HepG2 (cell line): Measurements from ENCODE around the gene SYTL2. TPM values are rescaled to one million over a fixed set of nuclear protein-coding genes. Genes with fewer than 3 reads are reported as not detected.

ENCODE experiments used
- ATAC-seq: fragments of 200-7000 bp; cut with Tn5 transposase; 3 replicates; pipeline ENCODE4 v1.9.1; 2020; ENCODE audit warnings: mild to moderate bottlenecking, moderate library complexity
- BruUV-seq: library from RNA; stranded (reverse); fragments of 400-500 nt; replicated peaks from 2 replicates; lab custom pipeline; 2021; lab: Mats Ljungman, UMichigan
- CTCF ChIA-PET: fragments of 300-600 bp; formaldehyde crosslinking; extraction: SDS; loops from one replicate; lab custom pipeline; 2021; ENCODE audit warnings: low total read pairs, inconsistent platforms, low intra/inter-chr PET ratio; lab: Yijun Ruan, JAX
- POLR2A ChIA-PET: fragments of 350-600 bp; sonication (Branson Sonifier 250); formaldehyde crosslinking; loops from one replicate; lab custom pipeline; 2020; ENCODE audit warnings: antibody characterized with exemption, inconsistent platforms; lab: Yijun Ruan, JAX
- DNase-seq: peaks from one replicate; pipeline ENCODE4 v3.0.0-alpha.2; 2015; ENCODE audit warnings: low spot score
- FAIRE-seq: peaks from 3 replicates; lab custom pipeline; 2011; peaks lifted over from hg19 to GRCh38; lab: Jason Lieb, UNC
- H2AFZ ChIP-seq: one replicate; pipeline ENCODE4 v1.6.1; 2011; ENCODE audit warnings: low read length, inconsistent platforms
- H3K27ac ChIP-seq: fragments of 300-600 bp; 3 replicates; pipeline ENCODE4 v1.8.0; 2011; ENCODE audit warnings: mixed run types, mild to moderate bottlenecking, mixed read lengths, low read length, inconsistent platforms; ENCODE audit not compliant: insufficient read depth; ENCODE audit errors: extremely low read length
- H3K27me3 ChIP-seq, 2 experiments: fragments of 200-600 bp in 1 of 2; 2 replicates in 1 of 2; 3 replicates in 1 of 2; pipeline versions ENCODE4 v1.6.0 to v1.8.0; 2011; ENCODE audit warnings: low read length in 2 of 2, mild to moderate bottlenecking in 2 of 2, moderate library complexity in 2 of 2, inconsistent platforms in 1 of 2; ENCODE audit not compliant: insufficient read depth in 2 of 2, control insufficient read depth in 1 of 2
- H3K36me3 ChIP-seq, 2 experiments: fragments of 200-600 bp in 1 of 2; replicated peaks in 1 of 2; 2 replicates in 1 of 2; 3 replicates in 1 of 2; pipeline versions ENCODE4 v1.5.1 to v1.8.0; 2011; ENCODE audit warnings: low read length in 2 of 2, inconsistent platforms in 1 of 2; ENCODE audit not compliant: insufficient read depth in 2 of 2, control insufficient read depth in 1 of 2
- H3K4me1 ChIP-seq: 2 replicates; pipeline ENCODE4 v1.5.1; 2012; ENCODE audit warnings: low read length, inconsistent platforms; ENCODE audit not compliant: insufficient read depth
- H3K4me2 ChIP-seq: 2 replicates; pipeline ENCODE4 v1.6.0; 2011; ENCODE audit warnings: low read depth, low read length, inconsistent platforms
- H3K4me3 ChIP-seq, 3 experiments: fragments of 200-600 bp in 1 of 3; sonication (generic), shearing (Covaris generic) in 1 of 3; replicated peaks in 1 of 3; 2 replicates each; pipeline ENCODE4 v1.5.1; 2011 to 2016; ENCODE audit warnings: low read length in 3 of 3, inconsistent platforms in 2 of 3, low read depth in 2 of 3, mild to moderate bottlenecking in 2 of 3, control low read depth in 1 of 3, mixed read lengths in 1 of 3; ENCODE audit not compliant: insufficient read depth in 1 of 3
- H3K79me2 ChIP-seq: one replicate; pipeline ENCODE4 v1.6.1; 2011; ENCODE audit warnings: low read length, inconsistent platforms; ENCODE audit not compliant: insufficient read depth
- H3K9ac ChIP-seq: 2 replicates; pipeline ENCODE4 v1.6.0; 2011; ENCODE audit warnings: mild to moderate bottlenecking, low read depth, low read length, inconsistent platforms; ENCODE audit not compliant: insufficient read depth
- H3K9me3 ChIP-seq: 2 replicates; pipeline ENCODE4 v1.5.1; 2012; ENCODE audit warnings: mild to moderate bottlenecking, low read length
- H4K20me1 ChIP-seq: 2 replicates; pipeline ENCODE4 v1.6.0; 2011; ENCODE audit warnings: inconsistent platforms, mild to moderate bottlenecking, low read length, moderate library complexity; ENCODE audit not compliant: insufficient read depth
- CEBPB ChIP-seq: IDR thresholded peaks from 2 replicates; pipeline ENCODE4 v1.6.1; 2011; ENCODE audit warnings: low read depth, low read length, improper control_type of control experiment, borderline replicate concordance
- GPN1 ChIP-seq: sonication (generic); formaldehyde crosslinking; IDR thresholded peaks from 2 replicates; pipeline ENCODE4 v1.5.1; 2020; ENCODE audit warnings: missing genetic modification reagents, borderline replicate concordance
- HOMEZ ChIP-seq: IDR thresholded peaks from 2 replicates; pipeline ENCODE4 v1.6.1; 2016; ENCODE audit warnings: low read depth
- IRF2 ChIP-seq: IDR thresholded peaks from 2 replicates; pipeline ENCODE4 v1.6.1; 2018; ENCODE audit warnings: missing genetic modification reagents, missing compliant biosample characterization
- ISL2 ChIP-seq: sonication (generic); formaldehyde crosslinking; IDR thresholded peaks from 2 replicates; pipeline ENCODE4 v1.5.0; 2020; ENCODE audit warnings: missing genetic modification reagents
- KAT7 ChIP-seq: IDR thresholded peaks from 2 replicates; pipeline ENCODE4 v1.6.1; 2018; ENCODE audit warnings: borderline replicate concordance, missing compliant biosample characterization
- MLX ChIP-seq: IDR thresholded peaks from 2 replicates; pipeline ENCODE4 v1.6.1; 2016
- MTA3 ChIP-seq: sonication (generic); formaldehyde crosslinking; IDR thresholded peaks from 2 replicates; pipeline ENCODE4 v1.4.0; 2020; ENCODE audit warnings: missing genetic modification reagents
- NFE2L2 ChIP-seq: fragments of 150-350 bp; IDR thresholded peaks from 2 replicates; pipeline ENCODE4 v1.6.1; 2014; ENCODE audit warnings: low read length
- PCBP2 ChIP-seq: fragments of 200-400 bp; formaldehyde crosslinking; optimal IDR thresholded peaks from 2 replicates; pipeline ENCODE3; 2018; ENCODE audit warnings: low read length, low read depth; ENCODE audit not compliant: poor library complexity, severe bottlenecking
- SKI ChIP-seq: fragments of 450-650 bp; IDR thresholded peaks from one replicate; pipeline ENCODE4 v1.6.1; 2018; ENCODE audit warnings: mild to moderate bottlenecking; ENCODE audit not compliant: partially characterized antibody
- TEF ChIP-seq: sonication (generic); formaldehyde crosslinking; IDR thresholded peaks from 2 replicates; pipeline ENCODE4 v1.5.0; 2020; ENCODE audit warnings: missing genetic modification reagents
- ZBTB7B ChIP-seq: sonication (generic); formaldehyde crosslinking; IDR thresholded peaks from 2 replicates; pipeline ENCODE4 v1.4.0; 2020; ENCODE audit warnings: missing genetic modification reagents
- ZNF101 ChIP-seq: sonication (generic); formaldehyde crosslinking; IDR thresholded peaks from 2 replicates; pipeline ENCODE4 v1.4.0; 2020; ENCODE audit warnings: mild to moderate bottlenecking, low read depth, missing genetic modification reagents, borderline replicate concordance
- ZNF451 ChIP-seq: sonication (generic); formaldehyde crosslinking; IDR thresholded peaks from 2 replicates; pipeline ENCODE4 v1.5.0; 2020; ENCODE audit warnings: mild to moderate bottlenecking, missing genetic modification reagents
- ZNF460 ChIP-seq: sonication (generic); formaldehyde crosslinking; IDR thresholded peaks from 2 replicates; pipeline ENCODE4 v1.5.1; 2020; ENCODE audit warnings: missing genetic modification reagents, mild to moderate bottlenecking, borderline replicate concordance
- ZNF800 ChIP-seq: sonication (generic); formaldehyde crosslinking; IDR thresholded peaks from 2 replicates; pipeline ENCODE4 v1.4.0; 2020; ENCODE audit warnings: missing genetic modification reagents
- WGBS: methylation state at CpG from one replicate; pipeline ENCODE4 v1.1.6; 2017; ENCODE audit warnings: low lambda C conversion rate; 5-methylcytosine and 5-hydroxymethylcytosine counted together
- in situ Hi-C: cut with HindIII; loops from 2 replicates; pipeline ENCODE4 v1.10.0; 2017; ENCODE audit warnings: low pct_unique_long_range_greater_than_20kb; ENCODE audit not compliant: extremely low pct_ligation_motif_present
- intact Hi-C: fragments of 100-400 bp; cut with micrococcal nuclease; formaldehyde crosslinking; loops from one replicate; pipeline ENCODE4 v1.10.0; 2022; ENCODE audit not compliant: unreplicated experiment
- polyA plus RNA-seq, 8 experiments: library from polyadenylated mRNA; depleted of rRNA in 3 of 8; stranded (reverse) in 7 of 8; unstranded in 1 of 8; fragments of >200 nt; fragmentation: Illumina TruSeq in 4 of 8; extraction: Trizol in 4 of 8; gene quantifications; 2 replicates each; pipeline versions ENCODE4 v1.2.1 to v1.2.3, GENCODE V29; 2011 to 2016; ENCODE audit warnings: low read depth in 4 of 8, missing spikeins in 1 of 8, mixed read lengths in 1 of 8; ENCODE audit not compliant: insufficient read depth in 1 of 8
- total RNA-seq, 5 experiments: library from RNA; depleted of rRNA; stranded (reverse); fragments of >200 nt; fragmentation: Illumina TruSeq; extraction: Trizol; gene quantifications; 2 replicates each; pipeline ENCODE4 v1.2.3, GENCODE V29; 2016; ENCODE audit warnings: low read depth in 1 of 5

Gene SYTL2
- total and polyA plus RNA-seq, 2 of the 13 experiments (the other 11 are each of a cell fraction or from before 2014, with no cell fraction given) = 0.77 to 0.90 TPM

- TF ChIP-seq IRF2 (CRISPR knock-in tag) (no peak), GPN1 (CRISPR knock-in tag) (no peak), PCBP2 (no peak), MLX (CRISPR knock-in tag) (no peak), CEBPB (no peak), ZNF451 (CRISPR knock-in tag) (no peak), ZBTB7B (no peak), ZNF800 (CRISPR knock-in tag) (no peak), SKI (no peak), HOMEZ (CRISPR knock-in tag) (no peak), MTA3 (CRISPR knock-in tag) (no peak), NFE2L2 (no peak), KAT7 (no peak), TEF (CRISPR knock-in tag) (no peak), ZNF460 (CRISPR knock-in tag) (no peak), ZNF101 (CRISPR knock-in tag) (no peak), ISL2 (CRISPR knock-in tag) (no peak)
- 96% methylated on average over 1 of the region's 1 CpG for WGBS
- in situ Hi-C loops (no loop called here), intact Hi-C loops (no loop called here)
- Histone ChIP-seq H3K79me2 (no peaks in the 10 kb centered on the region), H3K27me3 (no peaks in the 10 kb centered on the region), H4K20me1 (no peaks in the 10 kb centered on the region), H3K9me3 (no peaks in the 10 kb centered on the region), H2AFZ (no peak overlapping the region), H3K4me3 (no peak overlapping the region), H3K4me2 (no peak overlapping the region), H3K4me1 (no peaks in the 10 kb centered on the region), H3K27ac (no peak overlapping the region), H3K9ac (no peak overlapping the region), H3K36me3 (no peaks in the 10 kb centered on the region)
- no TSS peak for BruUV-seq
- DNase-seq (no peak), ATAC-seq (no peak), FAIRE-seq (no peak)
- ChIA-PET POLR2A (no interaction called here), CTCF (no interaction called here)
Measured at GRCh38 chr11:85845124-85845631, 34.2 kb upstream of the SYTL2 start.
